HEK293 (cell line): ENCODE results near the gene DIO3.

Source experiments
- CTCF ChIA-PET: fragments of 350-600 bp; formaldehyde crosslinking; extraction: SDS; loops from one replicate; lab custom pipeline; 2021; ENCODE audit warnings: antibody characterized with exemption; lab: Yijun Ruan, JAX
- POLR2A ChIA-PET: fragments of 300-600 bp; formaldehyde crosslinking; extraction: SDS; loops from one replicate; lab custom pipeline; 2020; ENCODE audit warnings: antibody characterized with exemption, inconsistent platforms; lab: Yijun Ruan, JAX
- H3K27ac ChIP-seq: fragments of 200-500 bp; sonication (Bioruptor generic); 2 replicates; pipeline ENCODE4 v1.5.1; 2014; ENCODE audit warnings: low read depth, low read length, control low read depth, inconsistent platforms; ENCODE audit errors: extremely low read depth
- H3K36me3 ChIP-seq, 2 experiments: fragments of 200-500 bp in 1 of 2; sonication (Bioruptor generic) in 1 of 2; 1 replicate in 1 of 2; 2 replicates in 1 of 2; pipeline ENCODE4 v1.5.1; 2014 to 2017; ENCODE audit warnings: inconsistent platforms in 2 of 2, low read length in 2 of 2; ENCODE audit not compliant: control insufficient read depth in 2 of 2, insufficient read depth in 1 of 2
- H3K4me1 ChIP-seq: fragments of 200-500 bp; sonication (Bioruptor generic); 2 replicates; pipeline ENCODE4 v1.5.1; 2014; ENCODE audit warnings: mild to moderate bottlenecking, low read length, inconsistent platforms; ENCODE audit not compliant: control insufficient read depth, insufficient read depth
- H3K4me3 ChIP-seq: 2 replicates; pipeline ENCODE4 v1.5.1; 2011; ENCODE audit warnings: low read depth, mild to moderate bottlenecking, control low read depth, low read length, moderate library complexity
- H3K9me3 ChIP-seq: fragments of 200-500 bp; sonication (Bioruptor generic); 2 replicates; pipeline ENCODE4 v1.5.1; 2014; ENCODE audit warnings: low read depth, low read length, inconsistent platforms; ENCODE audit not compliant: control insufficient read depth, insufficient read depth
- GLI2 ChIP-seq: fragments of 450-650 bp; formaldehyde crosslinking; IDR thresholded peaks from 2 replicates; pipeline ENCODE4; 2017; ENCODE audit warnings: missing biosample characterization, missing genetic modification characterization, low read depth, borderline replicate concordance
- IKZF3 ChIP-seq: fragments of 450-650 bp; IDR thresholded peaks from 2 replicates; pipeline ENCODE4 v1.5.0; 2018; ENCODE audit warnings: missing biosample characterization, mild to moderate bottlenecking, missing genetic modification characterization, moderate library complexity
- PATZ1 ChIP-seq: fragments of 450-650 bp; formaldehyde crosslinking; IDR thresholded peaks from 2 replicates; pipeline ENCODE4 v1.5.1; 2016; ENCODE audit warnings: missing biosample characterization, missing genetic modification characterization
- PRDM10 ChIP-seq: fragments of 450-650 bp; formaldehyde crosslinking; IDR thresholded peaks from 2 replicates; pipeline ENCODE4 v1.5.1; 2016; ENCODE audit warnings: missing biosample characterization, missing genetic modification characterization
- PRDM6 ChIP-seq: fragments of 450-650 bp; formaldehyde crosslinking; IDR thresholded peaks from 2 replicates; pipeline ENCODE4 v1.5.1; 2017; ENCODE audit warnings: missing biosample characterization, missing genetic modification characterization
- SETDB1 ChIP-seq: IDR thresholded peaks from one replicate; pipeline ENCODE4 v1.6.1; 2017; ENCODE audit warnings: mild to moderate bottlenecking, low read length, moderate library complexity, mixed read lengths; ENCODE audit not compliant: insufficient read length
- ZBTB17 ChIP-seq: fragments of 450-650 bp; formaldehyde crosslinking; IDR thresholded peaks from 2 replicates; pipeline ENCODE4 v1.5.1; 2016; ENCODE audit warnings: missing biosample characterization, missing genetic modification characterization
- ZBTB7A ChIP-seq: fragments of 450-650 bp; formaldehyde crosslinking; IDR thresholded peaks from 2 replicates; pipeline ENCODE4 v1.5.1; 2016; ENCODE audit warnings: low read depth, missing biosample characterization, missing genetic modification characterization
- ZFHX2 ChIP-seq: fragments of 450-650 bp; formaldehyde crosslinking; conservative IDR thresholded peaks from 2 replicates; pipeline ENCODE4 v1.5.1; 2016; ENCODE audit warnings: missing biosample characterization, missing genetic modification characterization
- ZFP3 ChIP-seq: fragments of 450-650 bp; formaldehyde crosslinking; IDR thresholded peaks from 2 replicates; pipeline ENCODE4 v1.5.1; 2016; ENCODE audit warnings: low read depth, missing biosample characterization, missing genetic modification characterization
- ZNF341 ChIP-seq: fragments of 450-650 bp; formaldehyde crosslinking; IDR thresholded peaks from 2 replicates; pipeline ENCODE4; 2016; ENCODE audit warnings: low read depth, missing biosample characterization, missing genetic modification characterization
- ZNF37A ChIP-seq: fragments of 450-650 bp; IDR thresholded peaks from 2 replicates; pipeline ENCODE4 v1.5.1; 2018; ENCODE audit warnings: missing biosample characterization, missing genetic modification characterization
- ZNF391 ChIP-seq: fragments of 450-650 bp; formaldehyde crosslinking; IDR thresholded peaks from 2 replicates; pipeline ENCODE4 v1.5.1; 2016; ENCODE audit warnings: low read depth, missing biosample characterization, missing genetic modification characterization, borderline replicate concordance
- ZNF701 ChIP-seq: fragments of 450-650 bp; formaldehyde crosslinking; IDR thresholded peaks from 2 replicates; pipeline ENCODE4 v1.5.1; 2016; ENCODE audit warnings: missing biosample characterization, missing genetic modification characterization
- ZNF747 ChIP-seq: fragments of 450-650 bp; formaldehyde crosslinking; IDR thresholded peaks from 2 replicates; pipeline ENCODE4 v1.5.1; 2016; ENCODE audit warnings: missing biosample characterization, missing genetic modification characterization
- ZNF792 ChIP-seq: fragments of 450-650 bp; formaldehyde crosslinking; IDR thresholded peaks from 2 replicates; pipeline ENCODE4 v1.5.1; 2016; ENCODE audit warnings: missing biosample characterization, missing genetic modification characterization

Gene DIO3

GRCh38 chr14:101582294-101582693, 21.0 kb downstream of the DIO3 start:
- no peaks in the 10 kb centered on the region for H3K36me3 ChIP-seq
- H3K9me3 ChIP-seq: no peaks in the 10 kb centered on the region
- CTCF ChIA-PET: no interaction called here
- TF ChIP-seq SETDB1 (no peak), ZNF37A (tag by site-specific recombination) (no peak), GLI2 (tag by site-specific recombination) (no peak), ZNF747 (tag by site-specific recombination) (no peak), ZNF341 (tag by site-specific recombination) (no peak), PATZ1 (tag by site-specific recombination) (no peak), ZNF701 (tag by site-specific recombination) (no peak)
- H3K4me1 ChIP-seq: no peaks in the 10 kb centered on the region
- H3K27ac ChIP-seq: no peak overlapping the region
- POLR2A ChIA-PET: no interaction called here
- no peak overlapping the region for H3K4me3 ChIP-seq

- H3K9me3 ChIP-seq: no peaks in the 10 kb centered on the region
- no peak for TF ChIP-seq ZNF391 (tag by site-specific recombination)
- no peak for TF ChIP-seq PRDM6 (tag by site-specific recombination)
- no peak for TF ChIP-seq ZBTB17
- TF ChIP-seq PRDM10 (tag by site-specific recombination): no peak
- no peak for TF ChIP-seq ZBTB7A (tag by site-specific recombination)
- no peak for TF ChIP-seq ZNF792
- no peak for TF ChIP-seq IKZF3
- no peak for TF ChIP-seq ZFP3
- TF ChIP-seq ZFHX2 (tag by site-specific recombination): no peak; the same call in 1 of the 2 replicates
- ChIA-PET CTCF (no interaction called here), POLR2A (no interaction called here)
- no peaks in the 10 kb centered on the region for H3K4me1 ChIP-seq
- no peak overlapping the region for H3K27ac ChIP-seq
- H3K36me3 ChIP-seq: no peaks in the 10 kb centered on the region
- H3K4me3 ChIP-seq: no peak overlapping the region
These were observed 21.9 kb downstream of the DIO3 start for GRCh38 chr14:101583006-101583714.
